ENCODE data around the gene KCNQ5.
"Not testable (repeated sequence)": the region's sequence is repeated elsewhere in the genome, so short reads cannot be mapped to it uniquely, and the experiment has no call there.

KCNQ5 gene

GRCh38 chr6:73180076-73180738 is 558.3 kb downstream of the KCNQ5 start:
- H3K9me2 ChIP-seq (ENCODE audit: low read depth, low read length), result no peaks in the 10 kb centered on the region
- H3K79me2 ChIP-seq (ENCODE audit: insufficient read depth, low read length), result no peaks in the 10 kb centered on the region
- H3F3A ChIP-seq (ENCODE audit: insufficient read depth, low read length), result no peaks in the 10 kb centered on the region
- H3K4me1 ChIP-seq (ENCODE audit: insufficient read depth, low read length, severe bottlenecking), result peaks cover 46% of the 10 kb centered on the region
- no peaks in the 10 kb centered on the region for H3K36me3 ChIP-seq (ENCODE audit: insufficient read depth, low read length)
- no peaks in the 10 kb centered on the region for H3K27me3 ChIP-seq (ENCODE audit: insufficient read depth, low read length)
- TF ChIP-seq, protein P1, sequence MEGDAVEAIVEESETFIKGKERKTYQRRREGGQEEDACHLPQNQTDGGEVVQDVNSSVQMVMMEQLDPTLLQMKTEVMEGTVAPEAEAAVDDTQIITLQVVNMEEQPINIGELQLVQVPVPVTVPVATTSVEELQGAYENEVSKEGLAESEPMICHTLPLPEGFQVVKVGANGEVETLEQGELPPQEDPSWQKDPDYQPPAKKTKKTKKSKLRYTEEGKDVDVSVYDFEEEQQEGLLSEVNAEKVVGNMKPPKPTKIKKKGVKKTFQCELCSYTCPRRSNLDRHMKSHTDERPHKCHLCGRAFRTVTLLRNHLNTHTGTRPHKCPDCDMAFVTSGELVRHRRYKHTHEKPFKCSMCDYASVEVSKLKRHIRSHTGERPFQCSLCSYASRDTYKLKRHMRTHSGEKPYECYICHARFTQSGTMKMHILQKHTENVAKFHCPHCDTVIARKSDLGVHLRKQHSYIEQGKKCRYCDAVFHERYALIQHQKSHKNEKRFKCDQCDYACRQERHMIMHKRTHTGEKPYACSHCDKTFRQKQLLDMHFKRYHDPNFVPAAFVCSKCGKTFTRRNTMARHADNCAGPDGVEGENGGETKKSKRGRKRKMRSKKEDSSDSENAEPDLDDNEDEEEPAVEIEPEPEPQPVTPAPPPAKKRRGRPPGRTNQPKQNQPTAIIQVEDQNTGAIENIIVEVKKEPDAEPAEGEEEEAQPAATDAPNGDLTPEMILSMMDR (IDR thresholded peaks at IDR 0.05; ENCODE audit: low read length), result no peak
- TF ChIP-seq EZH2 (IDR thresholded peaks at IDR 0.05; ENCODE audit: borderline replicate concordance, low read length), result no peak
- H3K4me3 ChIP-seq (ENCODE audit: low read depth, low read length, poor library complexity, severe bottlenecking), result no peak overlapping the region
- no peaks in the 10 kb centered on the region for H4K20me1 ChIP-seq (ENCODE audit: insufficient read depth, low read length)
- peak overlapping the region; percentile 44 for H3K27ac ChIP-seq (ENCODE audit: low read depth, low read length, poor library complexity, severe bottlenecking)
- peak overlapping the region; percentile 64; the same call in 1 of the 2 replicates for H3K4me2 ChIP-seq (ENCODE audit: low read length)
- H3K9me3 ChIP-seq (ENCODE audit: low read length), result no peaks in the 10 kb centered on the region
- H2AFZ ChIP-seq (ENCODE audit: low read length), result no peak overlapping the region
- H3K9ac ChIP-seq (ENCODE audit: low read length), result no peak overlapping the region

DNA sequence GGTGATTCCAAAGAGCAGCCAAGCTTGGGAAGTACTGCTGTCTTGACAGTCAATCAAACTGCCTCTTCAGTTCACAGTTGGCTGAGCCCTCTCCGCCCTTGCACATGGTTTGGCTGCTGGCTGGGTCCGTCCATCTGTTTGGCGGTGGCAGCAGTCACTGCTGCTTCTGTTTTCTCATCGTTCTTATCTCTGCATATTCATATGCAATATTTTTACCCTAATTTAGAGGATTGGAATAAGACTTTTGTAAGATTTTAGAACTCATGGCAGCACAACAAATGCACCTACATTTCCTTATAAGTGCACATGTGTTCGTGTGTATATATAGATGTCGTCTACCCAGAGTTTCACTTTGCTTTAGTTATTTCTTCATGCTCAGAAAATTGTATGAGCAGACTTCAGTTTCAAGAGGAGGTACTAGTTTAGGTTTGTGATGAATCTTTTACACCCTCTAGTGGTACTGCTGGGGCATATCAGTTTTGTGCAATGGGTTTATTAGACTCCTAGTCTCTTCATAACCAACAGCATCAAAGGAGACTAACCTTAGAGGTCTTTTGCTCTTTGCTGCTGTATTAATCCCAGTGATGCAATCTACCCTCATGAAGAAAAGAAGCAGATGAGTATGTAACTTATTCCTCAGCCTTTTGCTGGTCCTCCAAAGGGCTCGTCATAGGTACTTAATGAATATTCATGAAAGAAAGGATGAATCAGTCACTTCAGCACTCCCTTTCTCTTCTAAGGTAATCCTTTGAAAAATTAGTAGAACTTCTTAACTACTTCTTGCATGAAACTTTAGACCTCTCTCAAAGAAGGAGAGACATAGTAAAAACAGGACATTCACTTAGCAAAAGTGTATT is 559.1 kb downstream of the KCNQ5 start:
- Histone ChIP-seq H3K9me2 (ENCODE audit: low read depth, low read length) (no peaks in the 10 kb centered on the region), H2AFZ (ENCODE audit: low read length) (no peak overlapping the region), H3K27me3 (ENCODE audit: insufficient read depth, low read length) (no peaks in the 10 kb centered on the region), H3K9ac (ENCODE audit: low read length) (no peak overlapping the region; the same call in 1 of the 2 replicates), H3K36me3 (ENCODE audit: insufficient read depth, low read length) (no peaks in the 10 kb centered on the region), H3F3A (ENCODE audit: insufficient read depth, low read length) (no peaks in the 10 kb centered on the region), H3K4me1 (ENCODE audit: insufficient read depth, low read length, severe bottlenecking) (peaks cover 42% of the 10 kb centered on the region), H4K20me1 (ENCODE audit: insufficient read depth, low read length) (no peaks in the 10 kb centered on the region), H3K27ac (ENCODE audit: low read depth, low read length, poor library complexity, severe bottlenecking) (peak overlapping the region; percentile 44), H3K79me2 (ENCODE audit: insufficient read depth, low read length) (no peaks in the 10 kb centered on the region), H3K9me3 (ENCODE audit: low read length) (no peaks in the 10 kb centered on the region), H3K4me2 (ENCODE audit: low read length) (peak overlapping the region; percentile 64), H3K4me3 (ENCODE audit: low read depth, low read length, poor library complexity, severe bottlenecking) (peak overlapping the region; percentile 41)
- no peak for TF ChIP-seq EZH2 (IDR thresholded peaks at IDR 0.05; ENCODE audit: borderline replicate concordance, low read length)
- TF ChIP-seq, protein P1 (IDR thresholded peaks at IDR 0.05; ENCODE audit: low read length), result peak; percentile 90

- TF ChIP-seq EZH2 (IDR thresholded peaks at IDR 0.05; ENCODE audit: borderline replicate concordance, low read length), result no peak
- TF ChIP-seq, protein P1 (IDR thresholded peaks at IDR 0.05; ENCODE audit: low read length), result no peak
- H3K27ac ChIP-seq (ENCODE audit: low read depth, low read length, poor library complexity, severe bottlenecking), result no peak overlapping the region
- no peak overlapping the region for H3K4me2 ChIP-seq (ENCODE audit: low read length)
- H3K4me3 ChIP-seq (ENCODE audit: low read depth, low read length, poor library complexity, severe bottlenecking), result no peak overlapping the region
- H3K27me3 ChIP-seq (ENCODE audit: insufficient read depth, low read length), result no peaks in the 10 kb centered on the region
- H3K9me2 ChIP-seq (ENCODE audit: low read depth, low read length), result no peaks in the 10 kb centered on the region
- no peaks in the 10 kb centered on the region for H3F3A ChIP-seq (ENCODE audit: insufficient read depth, low read length)
- no peak overlapping the region for H3K9ac ChIP-seq (ENCODE audit: low read length)
- H3K4me1 ChIP-seq (ENCODE audit: insufficient read depth, low read length, severe bottlenecking), result peaks cover 31% of the 10 kb centered on the region
- H3K79me2 ChIP-seq (ENCODE audit: insufficient read depth, low read length), result no peaks in the 10 kb centered on the region
- H3K36me3 ChIP-seq (ENCODE audit: insufficient read depth, low read length), result no peaks in the 10 kb centered on the region
- H2AFZ ChIP-seq (ENCODE audit: low read length), result no peak overlapping the region
- no peaks in the 10 kb centered on the region for H3K9me3 ChIP-seq (ENCODE audit: low read length)
- H4K20me1 ChIP-seq (ENCODE audit: insufficient read depth, low read length), result no peaks in the 10 kb centered on the region
These were observed 560.2 kb downstream of the KCNQ5 start for GRCh38 chr6:73182021-73182607.

- H3K27ac ChIP-seq (ENCODE audit: low read depth, low read length, poor library complexity, severe bottlenecking); H3K4me2 ChIP-seq (ENCODE audit: low read length); H4K20me1 ChIP-seq (ENCODE audit: insufficient read depth, low read length); H2AFZ ChIP-seq (ENCODE audit: low read length); H3K9me3 ChIP-seq (ENCODE audit: low read length); H3F3A ChIP-seq (ENCODE audit: insufficient read depth, low read length); H3K9me2 ChIP-seq (ENCODE audit: low read depth, low read length); H3K4me3 ChIP-seq (ENCODE audit: low read depth, low read length, poor library complexity, severe bottlenecking); H3K4me1 ChIP-seq (ENCODE audit: insufficient read depth, low read length, severe bottlenecking); H3K27me3 ChIP-seq (ENCODE audit: insufficient read depth, low read length); H3K9ac ChIP-seq (ENCODE audit: low read length); H3K79me2 ChIP-seq (ENCODE audit: insufficient read depth, low read length): not testable (repeated sequence)
- peaks cover 20% of the 10 kb centered on the region for H3K36me3 ChIP-seq (ENCODE audit: insufficient read depth, low read length)
These were observed 571.4 kb downstream of the KCNQ5 start for GRCh38 chr6:73193302-73193701.
